ENCODE measurements around the gene MED4.

MED4 gene

DNA sequence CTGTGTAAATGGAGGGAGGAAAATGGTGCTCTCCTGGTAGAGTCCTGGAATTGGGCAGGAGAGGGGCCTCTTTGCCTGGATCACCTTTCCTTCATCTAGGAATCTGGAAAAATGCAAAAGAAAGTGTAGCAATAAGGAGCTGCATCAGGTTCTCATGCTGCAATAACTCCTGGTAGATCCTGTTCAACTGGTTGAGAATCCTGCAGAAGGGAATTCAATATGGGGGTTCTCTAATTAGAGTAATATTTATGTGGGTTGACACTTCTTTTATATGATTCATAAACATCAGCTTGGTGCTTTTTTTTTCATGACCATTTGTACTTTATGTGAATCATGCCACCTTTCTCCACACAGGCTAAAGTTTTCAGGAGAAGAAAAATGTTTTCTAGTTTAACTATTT lies 66.8 kb downstream of the MED4 start:
- DNase-seq, result no peak

All from NCI-H524 treated with DMSO at 0.1 percent for 48 hours (cell line).